ENCODE results near the gene RXRB.

Gene RXRB

GRCh38 chr6:33211666-33212422 is 11.4 kb upstream of the RXRB start:
- no peak for DNase-seq (ENCODE audit: low read depth in 2 of 2)

- no peak for DNase-seq (ENCODE audit: low read depth in 2 of 2)
Observed at GRCh38 chr6:33211136-33211535, 10.7 kb upstream of the RXRB start.

GRCh38 chr6:33209856-33210255 is 9.4 kb upstream of the RXRB start:
- DNase-seq (ENCODE audit: low read depth in 2 of 2) = no peak

GRCh38 chr6:33208091-33208967 is 7.9 kb upstream of the RXRB start, which contains the start of gene RING1:
RING1 (plus strand) TSS chr6:33208500; CDS start chr6:33208823, 323 bp downstream.
- peak; percentile 78 to 84 for DNase-seq (ENCODE audit: low read depth in 2 of 2)

- DNase-seq (ENCODE audit: low read depth in 2 of 2) = no peak
Observed at GRCh38 chr6:33207552-33208090, 7.2 kb upstream of the RXRB start.

GRCh38 chr6:33206864-33207551 is 6.5 kb upstream of the RXRB start:
- DNase-seq (ENCODE audit: low read depth in 2 of 2) = no peak

GRCh38 chr6:33206027-33206863 is 5.8 kb upstream of the RXRB start:
- no peak for DNase-seq (ENCODE audit: low read depth in 2 of 2)

GRCh38 chr6:33205191-33206026 is 4.9 kb upstream of the RXRB start:
- DNase-seq (ENCODE audit: low read depth in 2 of 2) = no peak

GRCh38 chr6:33204415-33205190 is 4.1 kb upstream of the RXRB start, which contains the start of gene HSD17B8:
HSD17B8 (plus strand) TSS chr6:33204655; CDS start chr6:33204669, 14 bp downstream.
- peak; percentile 80 to 91 for DNase-seq (ENCODE audit: low read depth in 2 of 2)

- DNase-seq (ENCODE audit: low read depth in 2 of 2) = no peak
Observed at GRCh38 chr6:33204165-33204414, 3.6 kb upstream of the RXRB start.

GRCh38 chr6:33203443-33204164 is 3.1 kb upstream of the RXRB start:
- DNase-seq (ENCODE audit: low read depth in 2 of 2) = no peak

GRCh38 chr6:33202799-33203198 is 2.3 kb upstream of the RXRB start:
- DNase-seq (ENCODE audit: low read depth in 2 of 2) = no peak

GRCh38 chr6:33201935-33202334 is 1.5 kb upstream of the RXRB start:
- no peak for DNase-seq (ENCODE audit: low read depth in 2 of 2)

- DNase-seq (ENCODE audit: low read depth in 2 of 2) = no peak
Observed at GRCh38 chr6:33201147-33201545, 681 bp upstream of the RXRB start.

- peak; percentile 36 to 68 for DNase-seq (ENCODE audit: low read depth in 2 of 2)
Observed at GRCh38 chr6:33199687-33200218, 712 bp downstream of the RXRB start.

GRCh38 chr6:33198853-33199436 is 1.5 kb downstream of the RXRB start:
- DNase-seq (ENCODE audit: low read depth in 2 of 2) = no peak

GRCh38 chr6:33198159-33198852 is 2.2 kb downstream of the RXRB start:
- DNase-seq (ENCODE audit: low read depth in 2 of 2) = no peak

All from stimulated activated CD4-positive, alpha-beta T cell treated with anti-CD3 and anti-CD28 coated beads, Interleukin-1b, Interleukin-23, amount 100 ng/mL, for 4 hours (primary cell).